HFF-Myc (cell line): ENCODE measurements around the gene SRC.
"Not testable (repeated sequence)": the region's sequence is repeated elsewhere in the genome, so short reads cannot be mapped to it uniquely, and the experiment has no call there.

ENCODE experiments used
- DNase-seq: peaks from one replicate; pipeline ENCODE4 v3.0.0-alpha.2; 2011; ENCODE audit warnings: low read depth; ENCODE audit errors: extremely low read depth
- H3K4me3 ChIP-seq: replicated peaks from 2 replicates; pipeline ENCODE4 v1.5.1; 2011; ENCODE audit warnings: low read depth, mild to moderate bottlenecking, control low read depth, low read length
- TF ChIP-seq, protein P1 (sequence below): IDR thresholded peaks from 2 replicates; pipeline ENCODE4 v1.5.1; 2012; ENCODE audit warnings: mild to moderate bottlenecking, low read depth, low read length, control low read depth; ENCODE audit errors: missing control alignments

SRC gene

DNA sequence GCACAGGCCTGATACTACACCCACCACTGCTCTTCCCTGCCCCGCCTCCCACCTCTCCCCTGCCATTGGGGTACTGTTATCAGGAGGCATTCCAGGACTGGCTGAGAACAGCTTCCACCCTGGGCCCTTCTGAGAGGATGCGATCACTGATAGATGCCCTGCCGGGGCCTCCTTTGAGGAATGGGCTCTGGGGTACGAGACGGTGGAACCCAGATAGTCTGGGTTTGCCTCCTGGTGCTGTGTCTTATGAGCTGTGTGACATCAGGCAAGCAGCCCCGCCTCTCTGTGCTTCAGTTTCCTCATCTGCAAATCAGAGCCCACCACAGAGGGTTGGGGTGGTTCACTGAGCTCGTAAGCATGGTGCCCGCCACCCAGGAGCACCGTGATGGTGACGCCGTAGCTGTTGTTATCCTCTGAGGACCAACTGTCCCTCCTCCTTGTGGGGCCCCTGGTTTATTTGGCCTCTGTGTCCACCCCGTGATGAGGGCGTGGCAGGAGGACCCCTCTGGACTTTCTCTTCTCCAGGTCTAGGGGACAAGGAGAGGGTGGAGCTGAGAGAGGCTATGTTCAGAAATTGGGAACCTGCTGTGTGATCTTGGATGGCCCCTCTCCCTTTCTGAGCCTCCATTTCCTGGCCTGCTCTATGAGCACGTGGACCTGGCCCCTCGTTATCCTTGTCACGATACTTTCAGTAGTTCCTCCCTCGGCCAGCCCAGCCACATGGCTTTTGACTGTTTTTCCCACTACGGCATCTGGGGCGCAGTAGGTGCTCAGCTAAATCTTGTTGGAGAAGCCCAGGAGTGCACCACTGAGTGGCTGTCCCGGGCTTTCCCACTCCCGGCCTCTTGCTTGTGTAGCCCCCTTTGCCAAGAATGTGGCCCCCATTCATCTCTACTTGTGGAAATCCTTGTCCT, 18.3 kb downstream of the SRC start:
- TF ChIP-seq, protein P1, sequence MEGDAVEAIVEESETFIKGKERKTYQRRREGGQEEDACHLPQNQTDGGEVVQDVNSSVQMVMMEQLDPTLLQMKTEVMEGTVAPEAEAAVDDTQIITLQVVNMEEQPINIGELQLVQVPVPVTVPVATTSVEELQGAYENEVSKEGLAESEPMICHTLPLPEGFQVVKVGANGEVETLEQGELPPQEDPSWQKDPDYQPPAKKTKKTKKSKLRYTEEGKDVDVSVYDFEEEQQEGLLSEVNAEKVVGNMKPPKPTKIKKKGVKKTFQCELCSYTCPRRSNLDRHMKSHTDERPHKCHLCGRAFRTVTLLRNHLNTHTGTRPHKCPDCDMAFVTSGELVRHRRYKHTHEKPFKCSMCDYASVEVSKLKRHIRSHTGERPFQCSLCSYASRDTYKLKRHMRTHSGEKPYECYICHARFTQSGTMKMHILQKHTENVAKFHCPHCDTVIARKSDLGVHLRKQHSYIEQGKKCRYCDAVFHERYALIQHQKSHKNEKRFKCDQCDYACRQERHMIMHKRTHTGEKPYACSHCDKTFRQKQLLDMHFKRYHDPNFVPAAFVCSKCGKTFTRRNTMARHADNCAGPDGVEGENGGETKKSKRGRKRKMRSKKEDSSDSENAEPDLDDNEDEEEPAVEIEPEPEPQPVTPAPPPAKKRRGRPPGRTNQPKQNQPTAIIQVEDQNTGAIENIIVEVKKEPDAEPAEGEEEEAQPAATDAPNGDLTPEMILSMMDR = no peak
- no peak overlapping the region for H3K4me3 ChIP-seq
- no peak for DNase-seq

DNA sequence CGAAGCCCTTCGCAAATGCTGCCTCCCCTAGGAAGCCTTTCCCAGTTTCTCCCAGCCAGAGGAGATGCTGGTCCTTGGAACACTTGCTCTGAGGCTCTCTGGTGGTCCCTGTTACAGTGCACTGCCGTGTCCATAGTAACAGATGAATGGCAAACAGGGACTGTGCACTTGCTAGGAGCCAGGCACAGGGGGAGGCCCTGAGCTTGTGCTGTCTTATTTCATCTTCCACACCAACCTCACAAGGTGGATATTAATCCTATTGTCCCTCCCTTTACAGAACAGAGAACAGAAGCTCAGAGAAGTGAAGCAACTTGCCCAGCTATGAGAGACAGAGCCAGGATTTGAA, 19.0 kb downstream of the SRC start:
- DNase-seq = no peak
- TF ChIP-seq, protein P1 = peak; percentile 3
- no peak overlapping the region for H3K4me3 ChIP-seq

DNA sequence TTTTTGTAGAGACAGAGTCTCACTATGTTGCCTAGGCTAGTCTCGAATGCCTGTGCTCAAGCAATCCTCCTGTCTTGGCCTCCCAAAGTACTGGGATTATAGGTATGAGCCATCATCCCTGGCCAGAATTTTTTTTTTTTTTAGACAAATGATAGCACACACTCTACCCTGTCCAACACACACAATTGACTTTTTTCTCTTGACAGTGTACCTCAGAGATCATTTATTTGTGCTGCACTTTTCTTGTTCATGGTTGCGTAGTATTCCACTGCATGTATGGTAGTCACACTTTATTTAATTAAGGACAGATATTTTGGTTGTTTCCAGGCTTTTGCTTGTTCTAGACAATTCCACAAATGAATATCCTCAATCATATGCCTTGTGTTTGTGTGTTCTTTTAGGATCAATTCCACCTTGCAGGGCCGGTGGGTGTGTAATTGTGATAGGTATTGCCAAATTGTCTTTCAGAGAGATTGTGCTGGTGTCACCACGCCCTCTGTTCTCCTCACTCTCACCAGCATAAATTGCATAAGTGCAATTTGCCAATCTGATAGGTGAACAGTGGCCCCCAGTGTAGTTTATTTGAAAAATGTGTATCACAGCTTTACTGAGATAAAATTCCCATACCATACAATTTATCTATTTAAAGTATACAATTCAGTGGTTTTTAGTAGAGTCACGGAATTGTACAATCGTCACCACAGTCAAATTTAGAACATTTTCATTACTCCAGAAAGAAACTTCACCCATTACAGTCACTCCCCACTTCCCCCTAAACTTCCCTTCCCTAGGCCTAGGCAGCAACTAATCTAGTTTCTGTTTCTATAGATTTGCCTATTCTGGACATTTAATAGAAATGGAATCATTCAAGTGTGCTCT, 20.1 kb downstream of the SRC start:
- H3K4me3 ChIP-seq = no peak overlapping the region
- no peak for DNase-seq
- TF ChIP-seq, protein P1 = no peak

DNA sequence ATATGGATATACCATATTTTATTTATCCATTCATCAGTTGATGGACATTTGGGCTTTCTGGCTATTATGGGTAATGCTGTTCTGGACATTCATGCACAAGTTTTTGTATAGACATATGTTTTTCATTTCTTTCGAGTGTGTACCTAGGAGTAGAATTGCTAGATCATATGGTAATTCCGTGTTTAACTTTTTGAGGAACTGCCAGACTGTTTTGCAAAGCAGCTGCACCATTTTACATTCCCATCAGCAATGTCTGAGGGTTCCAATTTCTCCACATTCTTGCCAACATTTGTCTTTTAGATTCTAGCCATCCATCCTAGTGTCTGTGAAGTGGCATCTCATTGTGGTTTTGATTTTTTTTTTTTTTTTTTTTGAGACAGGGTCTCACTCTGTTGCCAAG, 20.8 kb downstream of the SRC start:
- H3K4me3 ChIP-seq = no peak overlapping the region
- no peak for DNase-seq
- TF ChIP-seq, protein P1 = no peak

DNA sequence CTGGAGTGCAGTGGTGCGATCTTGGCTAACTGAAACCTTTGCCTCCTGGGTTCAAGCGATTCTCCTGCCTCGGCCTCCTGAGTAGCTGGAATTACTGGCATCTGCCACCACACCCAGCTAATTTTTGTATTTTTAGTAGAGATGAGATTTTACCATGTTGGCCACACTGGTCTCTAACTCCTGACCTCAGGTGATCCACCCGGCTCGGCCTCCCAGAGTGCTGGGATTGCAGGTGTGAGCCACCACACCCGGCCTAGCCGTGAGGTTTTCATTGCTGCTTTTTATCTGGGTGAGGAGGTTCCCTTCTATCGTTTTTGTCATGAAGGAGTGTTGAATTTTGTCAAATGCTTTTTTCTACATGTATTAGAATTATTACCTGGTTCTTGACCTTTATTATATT, 23.9 kb downstream of the SRC start:
- no peak overlapping the region for H3K4me3 ChIP-seq
- no peak for DNase-seq
- TF ChIP-seq, protein P1 = no peak

DNA sequence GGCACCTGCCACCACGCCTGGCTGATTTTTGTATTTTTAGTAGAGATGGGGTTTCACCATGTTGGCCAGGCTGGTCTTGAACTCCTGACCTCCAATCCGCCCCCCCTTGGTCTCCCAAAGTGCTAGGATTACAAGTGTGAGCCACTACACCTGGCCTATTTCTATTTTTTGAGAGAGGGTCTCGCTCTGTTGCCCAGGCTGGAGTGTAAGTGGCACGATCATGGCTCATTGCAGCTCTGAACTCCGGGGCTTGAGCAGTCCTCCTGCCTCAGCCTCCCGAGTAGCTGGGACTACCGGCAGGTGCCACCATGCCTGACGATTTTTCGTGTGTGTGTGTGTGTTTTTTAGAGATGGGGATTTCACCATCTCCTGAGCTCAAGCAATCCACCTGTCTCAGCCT, 25.9 kb downstream of the SRC start:
- DNase-seq, H3K4me3 ChIP-seq: not testable (repeated sequence)

DNA sequence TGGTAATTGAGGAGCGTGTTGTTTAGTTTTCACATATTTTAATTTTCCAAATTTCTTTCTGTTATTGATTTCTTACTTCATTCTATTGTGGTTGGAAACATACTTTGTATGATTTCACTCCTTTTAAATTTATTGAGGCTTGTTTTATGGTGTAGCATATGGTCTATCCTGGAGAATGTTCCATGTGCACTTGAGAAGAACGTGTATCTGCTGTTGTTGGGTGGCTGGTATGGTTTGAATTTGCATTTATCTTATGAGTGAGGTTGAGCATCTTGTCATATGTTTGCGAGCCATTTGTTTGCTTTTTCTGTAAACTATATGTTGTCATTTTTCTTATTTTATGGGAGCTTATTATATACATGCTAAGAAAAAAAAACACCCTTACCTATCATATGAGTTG, 26.5 kb downstream of the SRC start:
- TF ChIP-seq, protein P1 = no peak
- no peak overlapping the region for H3K4me3 ChIP-seq
- no peak for DNase-seq
